Astrocyte (in vitro differentiated cells and primary cell): ENCODE results near the gene DPF3. TPM values are rescaled to one million over a fixed set of nuclear protein-coding genes. Genes with fewer than 3 reads are reported as not detected.
A peak's percentile ranks its signal among the peaks of the same experiment; 100 is the strongest.

Experiments
- DNase-seq: peaks from one replicate; pipeline ENCODE4 v3.0.0-alpha.2; 2010; ENCODE audit warnings: low read depth
- FAIRE-seq: peaks from 2 replicates; lab custom pipeline; 2011; peaks lifted over from hg19 to GRCh38; lab: Jason Lieb, UNC
- H2AFZ ChIP-seq: 2 replicates; pipeline ENCODE4 v1.6.0; 2012; ENCODE audit warnings: low read depth, low read length, inconsistent platforms
- H3K27ac ChIP-seq: 2 replicates; pipeline ENCODE4 v1.5.1; 2011; ENCODE audit warnings: low read depth, low read length, inconsistent platforms
- H3K27me3 ChIP-seq: 2 replicates; pipeline ENCODE4 v1.6.0; 2011; ENCODE audit warnings: low read length, inconsistent platforms; ENCODE audit not compliant: insufficient read depth
- H3K36me3 ChIP-seq: 2 replicates; pipeline ENCODE4 v1.5.1; 2011; ENCODE audit warnings: low read length, inconsistent platforms; ENCODE audit not compliant: insufficient read depth
- H3K4me1 ChIP-seq: 2 replicates; pipeline ENCODE4 v1.5.1; 2011; ENCODE audit warnings: low read length, inconsistent platforms; ENCODE audit not compliant: insufficient read depth
- H3K4me2 ChIP-seq: 2 replicates; pipeline ENCODE4 v1.6.0; 2012; ENCODE audit warnings: low read length, inconsistent platforms
- H3K4me3 ChIP-seq: 2 replicates; pipeline ENCODE4 v1.5.1; 2011; ENCODE audit warnings: low read depth, mild to moderate bottlenecking, low read length, inconsistent platforms; ENCODE audit not compliant: insufficient read depth
- H3K79me2 ChIP-seq: 2 replicates; pipeline ENCODE4 v1.6.0; 2012; ENCODE audit warnings: mild to moderate bottlenecking, low read length, inconsistent platforms; ENCODE audit not compliant: insufficient read depth
- H3K9ac ChIP-seq: 2 replicates; pipeline ENCODE4 v1.6.0; 2012; ENCODE audit warnings: mild to moderate bottlenecking, low read length, inconsistent platforms
- H3K9me3 ChIP-seq: 2 replicates; pipeline ENCODE4 v1.5.1; 2012; ENCODE audit warnings: low read depth, mild to moderate bottlenecking, low read length, inconsistent platforms; ENCODE audit not compliant: insufficient read depth
- H4K20me1 ChIP-seq: 2 replicates; pipeline ENCODE4 v1.6.0; 2012; ENCODE audit warnings: low read length, inconsistent platforms; ENCODE audit not compliant: insufficient read depth
- H3K27ac Mint-ChIP-seq: one replicate; pipeline ENCODE4 v1.8.0; 2021; ENCODE audit warnings: mild to moderate bottlenecking, mixed read lengths; ENCODE audit not compliant: unreplicated experiment
- H3K27me3 Mint-ChIP-seq: one replicate; pipeline ENCODE4 v1.8.0; 2021; ENCODE audit warnings: low read depth, mixed read lengths; ENCODE audit not compliant: unreplicated experiment
- H3K36me3 Mint-ChIP-seq: one replicate; pipeline ENCODE4 v1.8.0; 2021; ENCODE audit warnings: low read depth, mixed read lengths; ENCODE audit not compliant: unreplicated experiment
- H3K4me1 Mint-ChIP-seq: one replicate; pipeline ENCODE4 v1.8.0; 2021; ENCODE audit warnings: low read depth, mixed read lengths; ENCODE audit not compliant: unreplicated experiment
- H3K4me3 Mint-ChIP-seq: one replicate; pipeline ENCODE4 v1.8.0; 2021; ENCODE audit warnings: mild to moderate bottlenecking, moderate library complexity, mixed read lengths; ENCODE audit not compliant: unreplicated experiment
- H3K9me3 Mint-ChIP-seq: one replicate; pipeline ENCODE4 v1.8.0; 2021; ENCODE audit warnings: mild to moderate bottlenecking, mixed read lengths; ENCODE audit not compliant: unreplicated experiment
- CTCF ChIP-seq: IDR thresholded peaks from 2 replicates; pipeline ENCODE4 v1.5.1; 2011; ENCODE audit warnings: low read depth, mild to moderate bottlenecking, inconsistent platforms, low read length, moderate library complexity; ENCODE audit not compliant: insufficient read depth
- EZH2 ChIP-seq: IDR thresholded peaks from 2 replicates; pipeline ENCODE4 v1.6.1; 2012; ENCODE audit warnings: mild to moderate bottlenecking, low read length, inconsistent platforms; ENCODE audit not compliant: insufficient read depth
- total RNA-seq: library from RNA; stranded (reverse); gene quantifications from 2 replicates; pipeline ENCODE4 v1.2.1, GENCODE V29; 2021

The DPF3 gene
- total RNA-seq, 1 donor from 2014 or later: 2.4 TPM

GRCh38 chr14:72826039-72826438, 67.9 kb downstream of the DPF3 start:
- no peak overlapping the region for H3K9ac ChIP-seq
- Mint-ChIP-seq H3K4me1 (peaks cover 8% of the 10 kb centered on the region), H3K4me3 (no peak overlapping the region), H3K9me3 (peaks cover 2% of the 10 kb centered on the region), H3K27ac (no peak overlapping the region), H3K27me3 (no peaks in the 10 kb centered on the region), H3K36me3 (no peaks in the 10 kb centered on the region)
- H3K4me1 ChIP-seq: peaks cover 3% of the 10 kb centered on the region
- DNase-seq (no peak), FAIRE-seq (no peak)
- no peak overlapping the region for H3K27ac ChIP-seq
- H3K79me2 ChIP-seq: peaks cover 68% of the 10 kb centered on the region
- no peak overlapping the region for H2AFZ ChIP-seq
- H3K36me3 ChIP-seq: no peaks in the 10 kb centered on the region
- H4K20me1 ChIP-seq: peaks cover 10% of the 10 kb centered on the region
- H3K4me3 ChIP-seq: no peak overlapping the region
- no peaks in the 10 kb centered on the region for H3K27me3 ChIP-seq
- H3K9me3 ChIP-seq: no peaks in the 10 kb centered on the region
- TF ChIP-seq CTCF (no peak), EZH2 (no peak)
- no peak overlapping the region for H3K4me2 ChIP-seq

GRCh38 chr14:72825486-72825885, 68.4 kb downstream of the DPF3 start:
- Mint-ChIP-seq H3K4me1 (peaks cover 8% of the 10 kb centered on the region), H3K27me3 (no peaks in the 10 kb centered on the region), H3K36me3 (no peaks in the 10 kb centered on the region), H3K9me3 (peaks cover 2% of the 10 kb centered on the region), H3K27ac (no peak overlapping the region), H3K4me3 (no peak overlapping the region)
- Histone ChIP-seq H3K36me3 (no peaks in the 10 kb centered on the region), H2AFZ (no peak overlapping the region), H3K9me3 (no peaks in the 10 kb centered on the region), H3K27ac (no peak overlapping the region), H4K20me1 (peaks cover 10% of the 10 kb centered on the region), H3K4me1 (no peaks in the 10 kb centered on the region), H3K4me2 (no peak overlapping the region), H3K9ac (no peak overlapping the region), H3K4me3 (no peak overlapping the region), H3K79me2 (peaks cover 65% of the 10 kb centered on the region), H3K27me3 (no peaks in the 10 kb centered on the region)
- DNase-seq (no peak), FAIRE-seq (no peak)
- no peak for TF ChIP-seq EZH2
- TF ChIP-seq CTCF: no peak

- FAIRE-seq (no peak), DNase-seq (no peak)
- no peak overlapping the region for H3K27ac Mint-ChIP-seq
- H4K20me1 ChIP-seq: peaks cover 10% of the 10 kb centered on the region
- TF ChIP-seq EZH2: no peak
- TF ChIP-seq CTCF: no peak
- no peak overlapping the region for H2AFZ ChIP-seq
- no peaks in the 10 kb centered on the region for H3K4me1 ChIP-seq
- H3K4me2 ChIP-seq: peak overlapping the region; percentile 1
- no peak overlapping the region for H3K4me3 Mint-ChIP-seq
- no peak overlapping the region for H3K27ac ChIP-seq
- H3K36me3 Mint-ChIP-seq: no peaks in the 10 kb centered on the region
- peaks cover 71% of the 10 kb centered on the region for H3K79me2 ChIP-seq
- H3K27me3 Mint-ChIP-seq: no peaks in the 10 kb centered on the region
- H3K4me1 Mint-ChIP-seq: peaks cover 8% of the 10 kb centered on the region
- H3K9me3 ChIP-seq: no peaks in the 10 kb centered on the region
- no peaks in the 10 kb centered on the region for H3K36me3 ChIP-seq
- H3K9ac ChIP-seq: no peak overlapping the region
- no peaks in the 10 kb centered on the region for H3K9me3 Mint-ChIP-seq
- H3K4me3 ChIP-seq: no peak overlapping the region
- no peaks in the 10 kb centered on the region for H3K27me3 ChIP-seq
These were observed 69.8 kb downstream of the DPF3 start for GRCh38 chr14:72824051-72824450.
